Measurements from ENCODE around the gene VDR. TPM values are rescaled to one million over a fixed set of nuclear protein-coding genes. Genes with fewer than 3 reads are reported as not detected.
A peak's percentile ranks its signal among the peaks of the same experiment; 100 is the strongest.
"Not testable (repeated sequence)": the region's sequence is repeated elsewhere in the genome, so short reads cannot be mapped to it uniquely, and the experiment has no call there.

VDR gene
- total RNA-seq, 1 donor: 8.2 TPM

DNA sequence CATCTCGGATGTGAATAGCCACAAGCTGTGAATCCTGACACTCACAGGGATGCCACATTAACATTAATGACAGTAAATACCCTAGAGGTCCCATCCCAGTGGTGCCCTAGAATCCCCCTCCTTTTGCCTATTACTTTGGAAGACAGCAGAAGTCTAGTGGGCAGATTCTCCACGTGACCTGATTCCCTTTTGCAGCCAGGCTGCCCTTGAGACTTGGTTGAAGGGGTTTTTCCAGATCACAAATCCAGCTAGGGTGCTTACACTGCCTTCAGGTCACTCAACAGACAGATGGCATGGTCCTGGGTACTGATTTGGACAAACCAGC lies 93.8 kb downstream of the VDR start:
- TF ChIP-seq, protein P1, sequence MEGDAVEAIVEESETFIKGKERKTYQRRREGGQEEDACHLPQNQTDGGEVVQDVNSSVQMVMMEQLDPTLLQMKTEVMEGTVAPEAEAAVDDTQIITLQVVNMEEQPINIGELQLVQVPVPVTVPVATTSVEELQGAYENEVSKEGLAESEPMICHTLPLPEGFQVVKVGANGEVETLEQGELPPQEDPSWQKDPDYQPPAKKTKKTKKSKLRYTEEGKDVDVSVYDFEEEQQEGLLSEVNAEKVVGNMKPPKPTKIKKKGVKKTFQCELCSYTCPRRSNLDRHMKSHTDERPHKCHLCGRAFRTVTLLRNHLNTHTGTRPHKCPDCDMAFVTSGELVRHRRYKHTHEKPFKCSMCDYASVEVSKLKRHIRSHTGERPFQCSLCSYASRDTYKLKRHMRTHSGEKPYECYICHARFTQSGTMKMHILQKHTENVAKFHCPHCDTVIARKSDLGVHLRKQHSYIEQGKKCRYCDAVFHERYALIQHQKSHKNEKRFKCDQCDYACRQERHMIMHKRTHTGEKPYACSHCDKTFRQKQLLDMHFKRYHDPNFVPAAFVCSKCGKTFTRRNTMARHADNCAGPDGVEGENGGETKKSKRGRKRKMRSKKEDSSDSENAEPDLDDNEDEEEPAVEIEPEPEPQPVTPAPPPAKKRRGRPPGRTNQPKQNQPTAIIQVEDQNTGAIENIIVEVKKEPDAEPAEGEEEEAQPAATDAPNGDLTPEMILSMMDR (IDR thresholded peaks at IDR 0.05; ENCODE audit: insufficient read depth, low read depth, low read length): no peak
- DNase-seq (ENCODE audit: low read depth): no peak
- no peak overlapping the region for H3K4me3 ChIP-seq (ENCODE audit: low read depth, low read length)

DNA sequence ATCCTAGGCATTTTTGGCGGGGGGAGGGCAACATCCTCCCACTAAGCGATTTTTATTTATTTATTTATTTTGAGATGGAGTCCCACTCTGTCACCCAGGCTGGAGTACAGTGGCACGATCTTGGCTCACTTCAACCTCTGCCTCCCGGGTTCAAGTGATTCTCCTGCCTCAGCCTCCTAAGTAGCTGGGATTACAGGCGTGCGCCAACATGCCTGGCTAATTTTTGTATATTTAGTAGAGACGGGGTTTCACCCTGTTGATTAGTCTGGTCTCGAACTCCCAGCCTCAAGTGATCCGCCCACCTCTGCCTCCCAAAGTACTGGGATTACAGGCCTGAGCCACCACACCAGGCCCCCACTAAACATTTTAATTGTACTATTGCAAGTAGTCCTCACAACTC lies 95.3 kb downstream of the VDR start:
- DNase-seq (ENCODE audit: low read depth); H3K4me3 ChIP-seq (ENCODE audit: low read depth, low read length): not testable (repeated sequence)

DNA sequence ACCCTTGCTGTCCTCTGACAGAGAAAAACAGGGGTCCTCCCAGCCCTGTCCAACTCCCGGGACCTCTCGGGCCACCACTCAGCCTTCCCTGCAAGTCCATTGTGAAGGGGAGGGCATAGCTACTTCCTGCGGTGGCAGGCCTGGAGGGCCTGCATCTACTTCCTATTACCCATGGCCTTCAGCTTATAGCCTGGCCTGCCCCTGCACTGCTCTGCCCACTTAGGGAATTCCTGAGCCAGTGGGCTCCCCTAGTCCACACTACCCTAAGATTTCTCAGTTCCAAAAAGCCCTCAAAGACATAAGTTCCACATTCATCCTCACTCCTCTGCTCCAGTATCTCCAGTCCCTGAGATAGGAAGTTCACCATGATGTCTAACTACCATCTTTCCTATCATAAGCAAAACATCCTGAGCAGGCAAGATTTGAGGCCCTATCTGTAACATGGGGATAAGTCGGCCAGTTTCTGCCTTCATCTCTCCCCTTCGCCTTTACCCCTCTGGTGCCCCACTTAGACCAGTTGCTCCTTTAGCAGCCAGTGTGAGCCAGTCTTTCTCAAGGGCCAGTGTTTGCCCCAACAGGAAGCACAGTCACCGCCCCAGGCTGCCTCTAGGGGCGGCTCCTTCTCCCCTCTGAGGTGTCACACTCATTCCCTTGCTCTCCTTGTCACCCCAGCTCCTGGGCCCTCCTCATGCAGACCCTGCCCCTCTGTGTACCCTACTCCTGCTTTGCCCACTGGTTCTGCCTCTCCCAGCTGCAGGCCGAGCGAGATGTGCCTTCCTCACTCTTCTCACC lies 96.0 kb downstream of the VDR start:
- DNase-seq (ENCODE audit: low read depth): no peak
- H3K4me3 ChIP-seq (ENCODE audit: low read depth, low read length): no peak overlapping the region
- TF ChIP-seq, protein P1 (IDR thresholded peaks at IDR 0.05; ENCODE audit: insufficient read depth, low read depth, low read length): peak; percentile 35

DNA sequence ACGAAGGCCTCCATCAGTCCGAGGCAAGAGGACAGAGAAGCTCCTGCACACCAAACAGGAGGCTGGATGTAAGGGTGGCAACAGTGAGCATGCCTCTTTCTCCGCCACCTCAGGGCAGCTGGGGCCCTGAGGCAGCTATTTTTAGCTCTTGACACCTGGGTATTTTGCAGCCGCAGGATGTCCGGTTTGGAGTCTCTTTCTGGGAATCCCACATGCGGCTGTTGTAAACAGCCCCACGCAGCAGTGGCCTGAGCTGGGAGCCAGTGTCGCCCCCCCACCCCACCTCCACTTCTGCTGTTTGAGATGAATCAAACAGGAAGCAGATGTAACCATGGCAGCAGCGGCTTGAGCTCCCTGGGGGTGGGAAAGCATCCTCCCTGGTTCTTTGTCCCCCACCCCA lies 96.7 kb downstream of the VDR start:
- TF ChIP-seq, protein P1 (IDR thresholded peaks at IDR 0.05; ENCODE audit: insufficient read depth, low read depth, low read length): no peak
- peak; percentile 64 for DNase-seq (ENCODE audit: low read depth)
- no peak overlapping the region for H3K4me3 ChIP-seq (ENCODE audit: low read depth, low read length)

DNA sequence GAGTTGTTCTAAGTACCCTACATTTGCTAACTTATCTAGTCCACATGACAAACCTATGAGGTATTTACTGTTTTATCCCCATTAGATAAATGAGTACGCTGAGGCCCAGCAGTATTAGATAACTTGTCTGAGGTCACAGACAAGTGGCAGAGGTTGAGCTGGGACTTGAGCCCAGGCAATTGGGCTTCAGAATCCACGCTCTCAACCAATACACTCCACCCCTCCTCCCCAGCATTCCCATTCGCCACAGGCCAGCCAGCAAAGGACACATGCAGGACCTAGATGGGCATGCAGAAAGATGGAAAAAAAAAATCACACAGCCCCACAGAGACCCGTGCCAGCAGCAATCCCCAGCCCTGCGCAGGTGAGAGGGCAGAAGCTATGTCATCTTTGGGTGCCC lies 97.5 kb downstream of the VDR start:
- H3K4me3 ChIP-seq (ENCODE audit: low read depth, low read length): no peak overlapping the region
- TF ChIP-seq, protein P1 (IDR thresholded peaks at IDR 0.05; ENCODE audit: insufficient read depth, low read depth, low read length): no peak
- DNase-seq (ENCODE audit: low read depth): no peak

DNA sequence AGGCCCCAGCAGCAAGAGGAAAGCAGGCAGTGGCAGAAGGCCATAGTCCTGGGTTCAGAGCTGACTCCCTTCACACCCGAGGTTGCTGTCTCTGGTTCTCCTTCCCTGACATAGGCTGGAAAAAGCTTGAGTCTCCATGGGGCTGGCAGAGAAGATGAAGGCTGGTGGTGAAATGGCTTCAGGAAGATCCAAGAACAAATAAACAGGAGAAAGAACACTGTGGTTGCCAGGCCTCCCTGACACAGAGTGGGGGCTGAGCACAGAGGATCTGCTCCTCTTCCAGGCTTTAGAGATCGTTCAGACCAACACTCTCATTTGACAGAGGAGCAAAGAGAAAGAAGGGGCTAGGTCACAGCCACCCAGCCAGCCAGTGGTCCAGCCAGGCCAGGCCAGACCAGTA lies 99.4 kb downstream of the VDR start:
- no peak overlapping the region for H3K4me3 ChIP-seq (ENCODE audit: low read depth, low read length)
- TF ChIP-seq, protein P1 (IDR thresholded peaks at IDR 0.05; ENCODE audit: insufficient read depth, low read depth, low read length): no peak
- DNase-seq (ENCODE audit: low read depth): no peak

DNA sequence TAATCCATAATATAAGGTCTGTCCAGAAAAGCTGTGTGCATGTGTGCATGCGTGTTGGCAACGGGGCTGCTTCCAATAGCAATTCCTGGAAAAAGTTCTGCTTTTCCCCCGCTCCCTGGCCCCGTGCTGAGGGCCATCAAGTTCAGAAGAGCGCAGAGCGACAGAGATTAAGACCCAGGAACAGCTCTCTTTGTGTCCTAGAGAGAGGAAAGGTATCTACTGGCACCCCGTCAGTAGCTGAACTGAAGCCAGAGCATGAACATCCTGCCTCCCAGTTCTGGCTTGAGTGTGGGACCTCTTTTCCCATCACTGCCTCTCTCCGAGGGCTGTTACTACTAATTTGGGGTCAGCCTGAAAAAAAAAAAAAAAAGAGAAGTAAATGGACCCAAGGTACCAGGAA lies 100.6 kb downstream of the VDR start:
- H3K4me3 ChIP-seq (ENCODE audit: low read depth, low read length): no peak overlapping the region
- DNase-seq (ENCODE audit: low read depth): no peak
- TF ChIP-seq, protein P1 (IDR thresholded peaks at IDR 0.05; ENCODE audit: insufficient read depth, low read depth, low read length): no peak

All from fibroblast of villous mesenchyme (primary cell).